HCT116 (cell line): Measurements from ENCODE around the gene DCLRE1A. TPM values are rescaled to one million over a fixed set of nuclear protein-coding genes. Genes with fewer than 3 reads are reported as not detected.

Experiments used
- ATAC-seq: fragments of 200-7000 bp; cut with Tn5 transposase; 2 replicates; pipeline ENCODE4 v1.9.1; 2020; ENCODE audit warnings: mild to moderate bottlenecking, moderate library complexity
- BruUV-seq: library from RNA; stranded (reverse); fragments of 400-500 nt; replicated peaks from 2 replicates; lab custom pipeline; 2021; lab: Mats Ljungman, UMichigan
- CTCF ChIA-PET: fragments of 300-600 bp; sonication (Branson Sonifier 250); formaldehyde crosslinking; loops from one replicate; lab custom pipeline; 2021; ENCODE audit warnings: antibody characterized with exemption; lab: Charles Lee
- POLR2A ChIA-PET: fragments of 300-600, 350-600 bp; sonication (Branson Sonifier 250); formaldehyde crosslinking; loops from one replicate; lab custom pipeline; 2021; ENCODE audit warnings: antibody characterized with exemption; lab: Charles Lee
- RAD21 ChIA-PET, 2 experiments: fragments of 300-600 bp; sonication (Branson Sonifier 250); formaldehyde crosslinking; loops; one replicate each; lab custom pipeline; 2023; ENCODE audit warnings: low total read pairs in 2 of 2; ENCODE audit not compliant: uncharacterized antibody in 2 of 2, unreplicated experiment in 2 of 2, low non-redundant PET in 1 of 2; lab: Charles Lee
- DNase-seq: peaks from one replicate; pipeline ENCODE4 v3.0.0-alpha.2; 2010; ENCODE audit warnings: low read depth, low spot score
- H2AFZ ChIP-seq: fragments of 200-600 bp; shearing (Covaris generic), sonication (generic); 2 replicates; pipeline ENCODE4 v1.6.1; 2017; ENCODE audit warnings: low read depth, mixed run types, mixed read lengths, antibody characterized with exemption, low read length; ENCODE audit not compliant: poor library complexity, severe bottlenecking
- H3K27ac ChIP-seq: 2 replicates; pipeline ENCODE4 v1.5.1; 2012; ENCODE audit warnings: low read depth, low read length
- H3K27me3 ChIP-seq: fragments of 200-600 bp; sonication (generic); 2 replicates; pipeline ENCODE4 v1.6.1; 2016; ENCODE audit warnings: mixed run types, low read length, mixed read lengths; ENCODE audit not compliant: insufficient read depth
- H3K36me3 ChIP-seq, 2 experiments: fragments of 200-500 bp in 1 of 2; fragments of 200-600 bp in 1 of 2; sonication (Bioruptor generic) in 1 of 2; sonication (generic) in 1 of 2; 2 replicates each; pipeline versions ENCODE4 v1.5.1 to v1.6.1; 2014 to 2016; ENCODE audit warnings: low read length in 2 of 2, inconsistent platforms in 1 of 2, mixed read lengths in 1 of 2, mixed run types in 1 of 2; ENCODE audit not compliant: insufficient read depth in 2 of 2, control insufficient read depth in 1 of 2
- H3K4me1 ChIP-seq, 2 experiments: fragments of 200-600 bp in 1 of 2; sonication (generic) in 1 of 2; 2 replicates each; pipeline versions ENCODE4 v1.5.1 to v1.6.1; 2012 to 2017; ENCODE audit warnings: low read length in 2 of 2, inconsistent platforms in 1 of 2, mild to moderate bottlenecking in 1 of 2, mixed read lengths in 1 of 2, mixed run types in 1 of 2, moderate library complexity in 1 of 2; ENCODE audit not compliant: insufficient read depth in 2 of 2, control insufficient read depth in 1 of 2
- H3K4me2 ChIP-seq: fragments of 200-600 bp; sonication (generic); 2 replicates; pipeline ENCODE4 v1.6.1; 2017; ENCODE audit warnings: mixed run types, low read length, mixed read lengths
- H3K4me3 ChIP-seq, 2 experiments: fragments of 200-600 bp in 1 of 2; sonication (generic) in 1 of 2; replicated peaks in 1 of 2; 2 replicates each; pipeline ENCODE4 v1.5.1; 2011 to 2016; ENCODE audit warnings: low read length in 2 of 2, control low read depth in 1 of 2, low read depth in 1 of 2, mild to moderate bottlenecking in 1 of 2, mixed read lengths in 1 of 2, mixed run types in 1 of 2
- H3K79me2 ChIP-seq: fragments of 200-600 bp; sonication (generic); 2 replicates; pipeline ENCODE4 v1.6.1; 2017; ENCODE audit warnings: mild to moderate bottlenecking, mixed run types, low read length, moderate library complexity, mixed read lengths; ENCODE audit not compliant: insufficient read depth
- H3K9ac ChIP-seq: fragments of 200-600 bp; sonication (generic); 2 replicates; pipeline ENCODE4 v1.6.1; 2016; ENCODE audit warnings: low read length, mixed read lengths
- H3K9me2 ChIP-seq: fragments of 200-600 bp; sonication (generic), shearing (Covaris generic); 2 replicates; pipeline ENCODE4 v1.6.1; 2017; ENCODE audit warnings: mixed run types, mild to moderate bottlenecking, moderate library complexity; ENCODE audit not compliant: insufficient read depth
- H3K9me3 ChIP-seq, 2 experiments: fragments of 200-500 bp in 1 of 2; fragments of 200-600 bp in 1 of 2; sonication (Bioruptor generic) in 1 of 2; sonication (generic) in 1 of 2; 2 replicates each; pipeline ENCODE4 v1.6.1; 2014 to 2017; ENCODE audit warnings: low read length in 2 of 2, mixed read lengths in 2 of 2, inconsistent platforms in 1 of 2, low read depth in 1 of 2, mild to moderate bottlenecking in 1 of 2, mixed run types in 1 of 2, moderate library complexity in 1 of 2; ENCODE audit not compliant: control insufficient read depth in 1 of 2, insufficient read depth in 1 of 2
- H4K20me1 ChIP-seq: fragments of 200-600 bp; sonication (generic), shearing (Covaris generic); 2 replicates; pipeline ENCODE4 v1.6.1; 2017; ENCODE audit warnings: mixed run types, mild to moderate bottlenecking, moderate library complexity; ENCODE audit not compliant: insufficient read depth
- CBX3 ChIP-seq: IDR thresholded peaks from 2 replicates; pipeline ENCODE4 v1.6.1; 2012; ENCODE audit warnings: low read depth
- CEBPB ChIP-seq: IDR thresholded peaks from 2 replicates; pipeline ENCODE4 v1.6.1; 2012; ENCODE audit warnings: low read depth
- EGR1 ChIP-seq: IDR thresholded peaks from 2 replicates; pipeline ENCODE4 v1.6.1; 2012; ENCODE audit warnings: low read depth
- ELF1 ChIP-seq: IDR thresholded peaks from 2 replicates; pipeline ENCODE4 v1.6.1; 2012; ENCODE audit warnings: low read depth, borderline replicate concordance
- EZH2 ChIP-seq: fragments of 200-600 bp; sonication (generic); IDR thresholded peaks from 2 replicates; pipeline ENCODE4 v1.6.1; 2017; ENCODE audit warnings: antibody characterized with exemption, mixed run types
- EZH2phosphoT487 ChIP-seq: fragments of 200-600 bp; IDR thresholded peaks from 2 replicates; pipeline ENCODE4 v1.6.1; 2018; ENCODE audit warnings: antibody characterized with exemption, borderline replicate concordance
- FOSL1 ChIP-seq: IDR thresholded peaks from 2 replicates; pipeline ENCODE4 v1.6.1; 2012; ENCODE audit warnings: low read depth
- JUND ChIP-seq: IDR thresholded peaks from 2 replicates; pipeline ENCODE4 v1.6.1; 2012
- POLR2A ChIP-seq: IDR thresholded peaks from 2 replicates; pipeline ENCODE4 v1.7.0; 2011; ENCODE audit warnings: borderline replicate concordance; ENCODE audit not compliant: insufficient read depth, insufficient read length; ENCODE audit errors: extremely low read depth
- POLR2AphosphoS5 ChIP-seq: IDR thresholded peaks from 2 replicates; pipeline ENCODE4 v1.6.1; 2011; ENCODE audit warnings: mild to moderate bottlenecking, low read depth, low read length, moderate library complexity
- RAD21 ChIP-seq: IDR thresholded peaks from 2 replicates; pipeline ENCODE4 v1.6.1; 2012; ENCODE audit warnings: low read depth, mild to moderate bottlenecking
- SIN3A ChIP-seq: IDR thresholded peaks from 2 replicates; pipeline ENCODE4 v1.6.1; 2012; ENCODE audit warnings: low read depth
- SP1 ChIP-seq: IDR thresholded peaks from 2 replicates; pipeline ENCODE4 v1.6.1; 2012; ENCODE audit warnings: low read depth
- SRF ChIP-seq: IDR thresholded peaks from 2 replicates; pipeline ENCODE4 v1.6.1; 2012; ENCODE audit warnings: low read depth
- TCF7L2 ChIP-seq: IDR thresholded peaks from 2 replicates; pipeline ENCODE4 v1.7.0; 2011; ENCODE audit warnings: borderline replicate concordance, inconsistent platforms; ENCODE audit not compliant: insufficient read depth, insufficient read length; ENCODE audit errors: extremely low read depth
- YY1 ChIP-seq: IDR thresholded peaks from 2 replicates; pipeline ENCODE4 v1.6.1; 2011; ENCODE audit warnings: low read length, low read depth, moderate library complexity, mild to moderate bottlenecking; ENCODE audit not compliant: insufficient replicate concordance; ENCODE audit errors: extremely low read depth
- ZFX ChIP-seq: fragments of 450-650 bp; IDR thresholded peaks from 2 replicates; pipeline ENCODE4 v1.6.1; 2017
- ZNF274 ChIP-seq: fragments of 200-500 bp; sonication (Bioruptor generic); IDR thresholded peaks from 2 replicates; pipeline ENCODE4 v1.6.1; 2014; ENCODE audit warnings: mild to moderate bottlenecking, low read depth, low read length, inconsistent platforms
- intact Hi-C: fragments of 100-400 bp; cut with micrococcal nuclease; formaldehyde crosslinking; loops from 2 replicates; pipeline ENCODE4 v1.10.0; 2022
- total RNA-seq: library from RNA; stranded (reverse); gene quantifications from one replicate; pipeline ENCODE4 v1.2.1, GENCODE V29; 2021; ENCODE audit not compliant: unreplicated experiment
- TF ChIP-seq, protein P1 (sequence below): IDR thresholded peaks from 2 replicates; pipeline ENCODE4 v1.6.1; 2012; ENCODE audit warnings: low read depth
- TF ChIP-seq, protein P2 (sequence below): IDR thresholded peaks from 2 replicates; pipeline ENCODE4 v1.6.1; 2011; ENCODE audit warnings: mild to moderate bottlenecking, low read length, moderate library complexity; ENCODE audit not compliant: insufficient replicate concordance; ENCODE audit errors: extremely low read depth
- TF ChIP-seq, protein P3 (sequence below): IDR thresholded peaks from 2 replicates; pipeline ENCODE4 v1.6.1; 2012
- TF ChIP-seq, protein P4 (sequence below): IDR thresholded peaks from 2 replicates; pipeline ENCODE4 v1.6.1; 2012

The DCLRE1A gene
- total RNA-seq, 1 experiment from 2014 or later: 13.9 TPM

DNA sequence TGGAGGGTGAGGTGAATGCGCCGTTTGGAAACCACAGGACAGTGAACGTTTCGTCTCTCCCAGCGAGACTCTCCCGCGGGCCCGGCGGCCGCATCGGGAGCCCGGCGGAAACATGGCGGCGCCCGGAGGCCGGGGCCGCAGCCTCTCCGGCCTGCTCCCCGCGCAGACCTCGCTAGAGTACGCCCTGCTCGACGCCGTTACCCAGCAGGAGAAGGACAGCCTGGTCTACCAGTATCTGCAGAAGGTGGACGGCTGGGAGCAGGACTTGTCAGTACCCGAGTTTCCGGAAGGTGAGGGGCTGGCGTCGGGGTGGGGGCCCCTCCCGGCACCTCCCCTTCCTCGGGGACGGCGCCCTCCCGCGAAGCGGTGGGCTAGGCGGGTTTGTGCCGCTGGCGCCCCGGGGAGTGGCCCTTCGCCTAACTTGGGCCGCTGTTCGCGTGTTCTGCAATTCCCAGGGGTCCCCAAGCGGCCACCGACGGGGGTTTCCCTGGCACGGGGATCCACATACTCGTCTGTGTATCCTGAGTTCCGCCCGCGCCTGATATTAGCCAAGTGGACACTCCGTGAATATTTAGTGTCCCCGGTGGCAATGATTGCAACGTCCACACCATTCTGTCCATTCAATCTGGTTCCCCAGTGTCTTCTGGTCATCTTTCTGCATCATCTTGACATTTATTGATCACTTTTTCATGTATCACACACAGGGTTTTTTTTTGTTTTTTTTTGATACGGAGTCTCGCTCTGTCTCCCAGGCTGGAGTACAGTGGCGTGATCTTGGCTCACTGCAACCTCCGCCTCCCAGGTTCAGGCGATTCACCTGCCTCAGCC lies 1.1 kb upstream of the DCLRE1A start:
- Histone ChIP-seq H3K27me3 (no peaks in the 10 kb centered on the region), H3K4me2 (peak overlapping the region; percentile 87), H2AFZ (peak overlapping the region; percentile 88), H3K4me1 (peaks cover 14 to 21% of the 10 kb centered on the region in 2 experiments; a peak in 3 of 4 replicates), H3K9ac (peak overlapping the region; percentile 84), H3K4me3 (peak overlapping the region; percentile 77 to 79), H3K79me2 (peaks cover 45% of the 10 kb centered on the region), H4K20me1 (no peaks in the 10 kb centered on the region), H3K27ac (peak overlapping the region; percentile 86), H3K9me2 (no peaks in the 10 kb centered on the region), H3K36me3 (peaks cover 10 to 12% of the 10 kb centered on the region in 2 experiments), H3K9me3 (no peaks in the 10 kb centered on the region)
- ATAC-seq (peak; percentile 70), DNase-seq (peak; percentile 31)
- intact Hi-C loops: no loop called here
- POLR2A ChIA-PET: no interaction called here
- CTCF ChIA-PET: no interaction called here
- no TSS peak for BruUV-seq
- RAD21 ChIA-PET: no interaction called here
- TF ChIP-seq CBX3: no peak
- no peak for TF ChIP-seq EZH2phosphoT487
- TF ChIP-seq SIN3A: peak; percentile 63
- no peak for TF ChIP-seq JUND
- TF ChIP-seq, protein P1, sequence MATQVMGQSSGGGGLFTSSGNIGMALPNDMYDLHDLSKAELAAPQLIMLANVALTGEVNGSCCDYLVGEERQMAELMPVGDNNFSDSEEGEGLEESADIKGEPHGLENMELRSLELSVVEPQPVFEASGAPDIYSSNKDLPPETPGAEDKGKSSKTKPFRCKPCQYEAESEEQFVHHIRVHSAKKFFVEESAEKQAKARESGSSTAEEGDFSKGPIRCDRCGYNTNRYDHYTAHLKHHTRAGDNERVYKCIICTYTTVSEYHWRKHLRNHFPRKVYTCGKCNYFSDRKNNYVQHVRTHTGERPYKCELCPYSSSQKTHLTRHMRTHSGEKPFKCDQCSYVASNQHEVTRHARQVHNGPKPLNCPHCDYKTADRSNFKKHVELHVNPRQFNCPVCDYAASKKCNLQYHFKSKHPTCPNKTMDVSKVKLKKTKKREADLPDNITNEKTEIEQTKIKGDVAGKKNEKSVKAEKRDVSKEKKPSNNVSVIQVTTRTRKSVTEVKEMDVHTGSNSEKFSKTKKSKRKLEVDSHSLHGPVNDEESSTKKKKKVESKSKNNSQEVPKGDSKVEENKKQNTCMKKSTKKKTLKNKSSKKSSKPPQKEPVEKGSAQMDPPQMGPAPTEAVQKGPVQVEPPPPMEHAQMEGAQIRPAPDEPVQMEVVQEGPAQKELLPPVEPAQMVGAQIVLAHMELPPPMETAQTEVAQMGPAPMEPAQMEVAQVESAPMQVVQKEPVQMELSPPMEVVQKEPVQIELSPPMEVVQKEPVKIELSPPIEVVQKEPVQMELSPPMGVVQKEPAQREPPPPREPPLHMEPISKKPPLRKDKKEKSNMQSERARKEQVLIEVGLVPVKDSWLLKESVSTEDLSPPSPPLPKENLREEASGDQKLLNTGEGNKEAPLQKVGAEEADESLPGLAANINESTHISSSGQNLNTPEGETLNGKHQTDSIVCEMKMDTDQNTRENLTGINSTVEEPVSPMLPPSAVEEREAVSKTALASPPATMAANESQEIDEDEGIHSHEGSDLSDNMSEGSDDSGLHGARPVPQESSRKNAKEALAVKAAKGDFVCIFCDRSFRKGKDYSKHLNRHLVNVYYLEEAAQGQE: no peak
- TF ChIP-seq ELF1: no peak
- TF ChIP-seq POLR2AphosphoS5: peak; percentile 53; the same call in 1 of the 2 replicates
- no peak for TF ChIP-seq RAD21
- no peak for TF ChIP-seq TCF7L2
- TF ChIP-seq SRF: no peak
- no peak for TF ChIP-seq SP1
- peak; percentile 82 for TF ChIP-seq POLR2A
- no peak for TF ChIP-seq EGR1
- peak; percentile 99 for TF ChIP-seq ZFX
- no peak for TF ChIP-seq FOSL1
- TF ChIP-seq, protein P2, sequence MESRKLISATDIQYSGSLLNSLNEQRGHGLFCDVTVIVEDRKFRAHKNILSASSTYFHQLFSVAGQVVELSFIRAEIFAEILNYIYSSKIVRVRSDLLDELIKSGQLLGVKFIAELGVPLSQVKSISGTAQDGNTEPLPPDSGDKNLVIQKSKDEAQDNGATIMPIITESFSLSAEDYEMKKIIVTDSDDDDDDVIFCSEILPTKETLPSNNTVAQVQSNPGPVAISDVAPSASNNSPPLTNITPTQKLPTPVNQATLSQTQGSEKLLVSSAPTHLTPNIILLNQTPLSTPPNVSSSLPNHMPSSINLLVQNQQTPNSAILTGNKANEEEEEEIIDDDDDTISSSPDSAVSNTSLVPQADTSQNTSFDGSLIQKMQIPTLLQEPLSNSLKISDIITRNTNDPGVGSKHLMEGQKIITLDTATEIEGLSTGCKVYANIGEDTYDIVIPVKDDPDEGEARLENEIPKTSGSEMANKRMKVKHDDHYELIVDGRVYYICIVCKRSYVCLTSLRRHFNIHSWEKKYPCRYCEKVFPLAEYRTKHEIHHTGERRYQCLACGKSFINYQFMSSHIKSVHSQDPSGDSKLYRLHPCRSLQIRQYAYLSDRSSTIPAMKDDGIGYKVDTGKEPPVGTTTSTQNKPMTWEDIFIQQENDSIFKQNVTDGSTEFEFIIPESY: peak; percentile 44
- TF ChIP-seq ZNF274: no peak
- TF ChIP-seq CEBPB: no peak
- TF ChIP-seq, protein P3, sequence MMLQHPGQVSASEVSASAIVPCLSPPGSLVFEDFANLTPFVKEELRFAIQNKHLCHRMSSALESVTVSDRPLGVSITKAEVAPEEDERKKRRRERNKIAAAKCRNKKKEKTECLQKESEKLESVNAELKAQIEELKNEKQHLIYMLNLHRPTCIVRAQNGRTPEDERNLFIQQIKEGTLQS: no peak
- TF ChIP-seq, protein P4, sequence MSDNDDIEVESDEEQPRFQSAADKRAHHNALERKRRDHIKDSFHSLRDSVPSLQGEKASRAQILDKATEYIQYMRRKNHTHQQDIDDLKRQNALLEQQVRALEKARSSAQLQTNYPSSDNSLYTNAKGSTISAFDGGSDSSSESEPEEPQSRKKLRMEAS: peak; percentile 13; the same call in 1 of the 2 replicates
- TF ChIP-seq EZH2: no peak
- peak; percentile 93 for TF ChIP-seq YY1
